ENCODE results near the gene MYO15B.

The MYO15B gene

DNA sequence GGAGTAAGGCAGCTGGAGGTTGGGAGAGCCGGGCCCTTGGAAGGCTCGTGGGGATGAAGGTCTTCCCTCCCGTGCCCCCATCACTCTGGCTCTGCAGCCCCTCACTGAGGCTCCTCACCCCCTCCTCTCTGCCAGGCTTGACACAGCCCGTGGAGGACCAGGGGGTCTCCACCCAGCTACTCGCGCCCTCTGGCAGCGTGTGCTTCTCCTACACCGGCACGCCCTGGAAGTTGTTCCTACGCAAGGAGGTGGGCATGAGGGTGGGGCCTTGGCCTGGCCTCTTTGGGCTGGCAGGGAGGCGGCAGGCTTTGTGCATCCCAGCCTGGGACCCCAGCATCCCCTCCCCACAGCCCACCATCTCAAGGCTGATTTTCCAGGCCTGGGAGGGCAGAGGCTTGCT is 30.1 kb downstream of the MYO15B start:
- DNase-seq (ENCODE audit: low read depth), result no peak
- no peak overlapping the region for H3K4me3 ChIP-seq (ENCODE audit: low read depth, low read length)
- no peak for TF ChIP-seq CTCF (IDR thresholded peaks at IDR 0.05; ENCODE audit: control insufficient read depth, extremely low read depth, insufficient read depth)

GRCh38 chr17:75619506-75620431 is 32.2 kb downstream of the MYO15B start:
- DNase-seq (ENCODE audit: low read depth), result no peak

DNA sequence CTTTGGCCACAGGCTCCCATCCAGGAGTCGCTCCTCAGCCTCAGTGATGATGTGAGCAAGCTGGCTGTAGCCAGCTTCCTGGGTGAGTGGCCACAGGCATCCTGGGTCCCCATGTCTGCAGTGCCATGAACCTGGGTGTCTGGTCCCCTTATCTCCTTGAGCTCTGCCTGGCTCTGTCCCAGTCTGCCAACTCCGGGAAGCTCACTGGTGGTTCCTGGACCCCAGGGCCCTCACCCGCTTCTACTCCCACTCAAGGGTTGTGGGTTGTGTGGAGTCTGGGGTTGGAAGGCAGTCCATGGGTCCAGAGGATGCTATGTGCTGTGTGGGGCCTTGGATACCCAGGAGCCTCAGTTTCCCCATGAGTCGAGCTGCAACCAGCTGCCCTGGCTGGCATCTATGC is 33.9 kb downstream of the MYO15B start:
- DNase-seq (ENCODE audit: low read depth), result no peak
- no peak for TF ChIP-seq CTCF (IDR thresholded peaks at IDR 0.05; ENCODE audit: control insufficient read depth, extremely low read depth, insufficient read depth)

More at GRCh38 chr17:75619506-75620431, 32.2 kb downstream of the MYO15B start:
- peak; percentile 45 for TF ChIP-seq CTCF (IDR thresholded peaks at IDR 0.05; ENCODE audit: control insufficient read depth, extremely low read depth, insufficient read depth)
- H3K4me3 ChIP-seq (ENCODE audit: low read depth, low read length), result no peak overlapping the region

GRCh38 chr17:75622076-75622475 is 34.5 kb downstream of the MYO15B start:
- no peak for TF ChIP-seq CTCF (IDR thresholded peaks at IDR 0.05; ENCODE audit: control insufficient read depth, extremely low read depth, insufficient read depth)
- no peak overlapping the region for H3K4me3 ChIP-seq (ENCODE audit: low read depth, low read length)
- DNase-seq (ENCODE audit: low read depth), result no peak

More for the DNA sequence above, 33.9 kb downstream of the MYO15B start:
- H3K4me3 ChIP-seq (ENCODE audit: low read depth, low read length), result no peak overlapping the region

GRCh38 chr17:75622771-75623273 is 35.2 kb downstream of the MYO15B start:
- TF ChIP-seq CTCF (IDR thresholded peaks at IDR 0.05; ENCODE audit: control insufficient read depth, extremely low read depth, insufficient read depth), result no peak
- no peak for DNase-seq (ENCODE audit: low read depth)
- H3K4me3 ChIP-seq (ENCODE audit: low read depth, low read length), result no peak overlapping the region

DNA sequence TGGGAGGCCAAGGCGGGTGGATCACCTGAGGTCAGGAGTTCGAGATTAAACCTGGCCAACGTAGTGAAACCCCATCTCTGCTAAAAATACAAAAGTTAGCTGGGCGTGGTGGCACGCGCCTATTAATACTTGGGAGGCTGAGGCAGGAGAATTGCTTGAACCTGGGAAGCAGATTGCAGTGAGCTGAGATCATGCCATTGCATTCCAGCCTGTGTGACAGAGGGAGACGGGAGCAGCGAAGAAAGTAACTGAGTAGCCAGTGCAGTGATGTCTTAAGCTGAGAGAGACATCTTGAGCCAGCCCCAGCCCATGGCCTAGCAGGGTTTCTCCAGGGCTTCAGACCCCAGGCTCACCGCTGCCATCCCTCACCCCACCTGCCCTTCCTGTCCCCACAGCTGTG is 35.8 kb downstream of the MYO15B start:
- no peak for DNase-seq (ENCODE audit: low read depth)
- H3K4me3 ChIP-seq (ENCODE audit: low read depth, low read length), result no peak overlapping the region
- no peak for TF ChIP-seq CTCF (IDR thresholded peaks at IDR 0.05; ENCODE audit: control insufficient read depth, extremely low read depth, insufficient read depth)

Data from LNCaP clone FGC (cell line).